ENCODE measurements around the gene PARVB.

Gene PARVB

DNA sequence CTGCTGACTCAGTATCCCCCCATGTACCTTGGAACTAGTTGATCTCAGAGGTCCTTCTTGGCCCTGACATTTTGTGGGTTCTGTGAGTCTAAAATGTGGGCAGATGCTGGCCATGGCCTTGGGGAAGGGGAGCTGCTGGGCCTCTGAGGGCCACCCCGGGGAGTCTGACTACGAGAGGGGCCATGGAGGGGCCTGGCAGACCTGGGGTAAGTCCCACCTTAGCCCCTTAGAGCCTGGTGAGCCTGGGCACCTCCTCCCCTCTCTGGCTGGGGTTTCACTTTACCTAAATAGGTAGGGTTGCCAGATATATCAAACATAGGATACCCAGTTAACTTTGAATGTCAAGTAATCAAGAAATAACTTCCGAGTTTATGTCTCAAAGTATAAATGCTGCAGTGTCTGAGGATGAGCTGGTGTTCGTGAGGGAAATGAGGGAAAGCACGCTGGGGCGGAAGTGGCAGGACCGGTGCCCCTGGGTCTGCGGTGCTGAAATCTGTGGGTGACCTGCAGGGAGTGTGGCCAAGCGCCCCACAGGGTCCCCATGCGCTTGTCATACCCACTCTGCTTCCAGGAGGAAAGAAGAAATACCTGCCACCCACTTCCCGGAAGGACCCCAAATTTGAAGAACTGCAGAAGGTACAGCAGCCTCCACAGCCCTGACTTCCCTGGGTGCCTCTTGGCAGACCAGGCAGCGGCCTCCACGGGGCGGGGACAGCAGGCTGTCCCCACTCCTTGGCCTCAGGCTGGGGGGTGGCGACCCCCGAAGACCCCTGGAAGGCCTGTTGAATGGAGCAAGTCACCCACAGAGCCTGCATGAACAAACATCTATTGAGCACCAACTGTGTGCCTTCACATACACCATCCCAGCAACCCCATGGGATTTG is 161.4 kb downstream of the PARVB start:
- DNase-seq (ENCODE audit: low read depth), result no peak

DNA sequence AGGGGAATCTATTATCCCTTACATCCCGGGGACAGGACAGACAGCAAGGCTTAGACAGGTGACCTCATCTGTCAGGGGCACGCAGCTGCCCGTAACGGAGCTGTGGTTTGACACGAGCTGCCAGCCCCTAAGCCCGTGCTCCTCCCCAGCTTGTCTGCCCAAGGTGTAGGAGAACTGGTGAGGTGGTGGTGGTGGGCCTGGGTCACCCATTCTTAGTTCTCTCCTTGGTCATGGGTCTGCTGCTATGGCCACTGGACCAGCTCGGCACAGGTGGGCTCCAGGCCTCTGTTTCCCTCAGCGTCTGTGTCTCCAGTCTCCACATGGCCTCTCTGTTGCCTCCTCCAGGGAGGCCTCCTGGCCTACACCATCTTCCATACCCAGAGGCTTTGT is 162.0 kb downstream of the PARVB start:
- DNase-seq (ENCODE audit: low read depth), result no peak

DNA sequence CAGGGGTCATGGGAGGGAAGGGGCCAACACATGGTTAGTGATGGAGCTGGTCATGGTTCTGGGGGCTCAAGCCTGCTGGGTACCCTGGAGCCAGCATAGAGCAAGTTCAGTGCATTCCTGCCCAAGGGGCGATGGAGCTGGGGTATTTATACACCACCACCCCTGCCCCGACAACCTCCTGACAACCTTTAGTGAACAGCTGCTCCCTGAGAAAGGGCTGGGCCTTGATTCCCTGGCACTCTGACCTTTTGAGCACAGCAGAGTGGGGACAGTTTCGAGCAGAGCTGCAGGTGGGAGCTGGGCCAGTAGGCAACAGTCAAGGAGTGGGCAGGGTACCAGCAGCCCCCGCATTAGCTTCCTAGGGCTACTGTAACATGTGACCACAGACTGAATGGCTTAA is 162.6 kb downstream of the PARVB start:
- DNase-seq (ENCODE audit: low read depth), result no peak

DNA sequence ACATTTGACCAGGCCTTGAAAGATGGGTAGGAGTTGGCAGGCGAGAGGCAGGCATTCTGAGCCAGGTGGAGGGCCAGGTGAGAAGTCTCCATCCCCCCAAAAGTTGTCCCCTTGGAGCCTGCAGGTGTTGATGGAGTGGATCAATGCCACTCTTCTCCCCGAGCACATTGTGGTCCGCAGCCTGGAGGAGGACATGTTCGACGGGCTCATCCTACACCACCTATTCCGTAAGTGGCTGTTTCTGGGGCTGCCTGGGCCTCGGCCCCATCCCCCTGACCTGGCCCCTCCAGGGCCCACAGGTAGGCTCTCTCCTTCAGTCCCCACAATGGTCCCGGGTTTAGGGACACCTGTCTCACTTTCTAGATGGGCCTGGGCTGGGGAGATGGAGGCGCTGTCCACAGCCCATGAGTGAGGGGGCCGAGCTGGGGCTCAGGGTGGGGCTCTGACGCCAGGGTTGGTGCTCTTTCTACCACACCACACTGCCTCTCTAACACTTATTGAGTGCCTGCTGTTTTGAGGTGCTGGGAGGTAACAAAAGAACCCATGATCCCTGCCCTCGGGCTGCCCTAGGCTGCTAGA is 163.6 kb downstream of the PARVB start:
- no peak for DNase-seq (ENCODE audit: low read depth)

DNA sequence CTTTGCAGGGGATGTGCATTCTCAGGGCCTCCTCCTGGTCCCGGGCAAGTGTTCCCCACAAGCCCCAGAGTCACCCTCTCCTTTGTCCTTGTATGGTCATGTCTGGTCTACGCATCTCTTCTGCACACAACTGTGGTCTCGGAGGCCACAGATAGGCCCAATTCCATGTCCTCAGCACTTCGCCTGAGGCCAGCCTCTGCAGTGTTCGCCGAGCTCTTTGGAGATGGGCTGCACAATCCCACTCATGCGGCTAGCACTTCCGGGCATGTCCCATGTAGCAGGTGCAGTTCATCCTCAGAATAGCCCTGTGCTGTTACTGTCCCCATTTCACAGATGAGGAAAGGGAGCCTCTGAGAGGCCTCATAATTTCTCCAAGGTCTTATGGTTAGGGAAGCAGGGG is 164.2 kb downstream of the PARVB start:
- no peak for DNase-seq (ENCODE audit: low read depth)

DNA sequence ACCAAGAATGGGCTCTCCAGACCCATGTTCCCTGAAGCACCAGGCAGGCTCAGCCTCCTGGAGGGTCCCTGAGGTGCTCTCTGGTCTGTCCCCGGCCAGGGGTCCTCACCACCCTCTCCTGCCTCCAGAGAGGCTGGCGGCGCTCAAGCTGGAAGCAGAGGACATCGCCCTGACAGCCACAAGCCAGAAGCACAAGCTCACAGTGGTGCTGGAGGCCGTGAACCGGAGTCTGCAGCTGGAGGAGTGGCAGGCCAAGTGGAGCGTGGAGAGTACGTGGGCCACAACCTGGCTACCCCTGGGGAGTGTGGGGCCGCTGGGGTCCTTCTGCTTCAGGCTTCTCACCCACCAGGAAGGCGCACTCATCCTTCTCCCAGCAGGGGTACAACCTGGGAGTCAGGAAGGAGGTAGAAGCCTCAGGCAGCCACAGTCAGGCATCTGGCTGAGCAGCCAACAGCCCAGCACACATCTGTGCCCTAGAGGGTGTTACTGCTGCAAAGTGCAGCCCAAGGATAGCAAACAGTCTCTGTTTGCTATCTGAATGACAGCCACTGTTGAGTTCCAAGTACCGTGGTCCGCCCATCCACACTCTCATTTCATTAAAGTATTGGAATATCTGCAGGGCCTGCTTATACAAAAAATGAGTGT is 165.0 kb downstream of the PARVB start:
- DNase-seq (ENCODE audit: low read depth), result no peak

DNA sequence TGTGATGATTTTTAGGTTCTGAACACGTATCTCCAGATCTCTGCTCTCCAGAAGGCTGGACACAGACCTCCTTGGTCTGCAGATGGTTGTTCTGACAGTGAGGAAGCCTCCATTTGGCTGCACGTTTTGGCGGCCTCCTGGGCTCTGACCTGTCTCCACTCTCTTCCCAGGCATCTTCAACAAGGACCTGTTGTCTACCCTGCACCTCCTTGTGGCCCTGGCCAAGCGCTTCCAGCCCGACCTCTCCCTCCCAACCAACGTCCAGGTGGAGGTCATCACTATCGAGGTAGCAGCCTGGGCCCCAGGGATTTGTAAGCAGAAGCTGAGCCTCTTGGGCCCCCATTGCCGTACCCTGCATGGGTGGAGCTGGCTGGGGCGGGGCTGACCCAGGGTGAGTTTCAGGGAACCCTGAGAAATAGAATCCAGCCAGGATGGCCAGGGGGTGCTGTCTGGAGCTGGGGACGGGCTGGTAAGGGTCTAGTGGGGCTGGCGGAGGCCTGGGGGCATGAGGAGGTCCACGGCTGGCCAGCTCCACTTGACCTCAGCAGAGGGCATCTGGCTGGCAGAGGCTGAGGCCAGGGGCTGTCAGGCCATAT is 166.4 kb downstream of the PARVB start:
- no peak for DNase-seq (ENCODE audit: low read depth)

DNA sequence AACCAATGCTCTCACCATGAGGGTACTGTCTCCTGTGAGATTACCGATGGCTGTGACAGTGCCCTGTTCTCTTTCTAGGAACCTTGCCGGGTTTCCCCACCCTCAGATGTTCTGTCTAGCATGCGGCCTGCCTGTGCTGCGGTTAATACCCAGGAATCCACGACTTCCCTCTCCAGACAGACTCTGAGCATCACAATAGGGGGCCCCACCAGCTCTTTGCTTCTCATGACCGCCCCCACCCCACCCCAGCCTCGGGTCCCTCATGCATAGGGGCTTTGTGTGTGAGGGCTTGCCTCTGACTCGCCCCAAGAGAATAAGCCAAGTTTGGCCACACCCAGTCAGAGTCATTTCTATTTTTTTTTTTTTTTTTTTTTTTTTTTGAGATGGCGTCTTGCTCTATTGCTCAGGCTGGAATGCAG is 166.9 kb downstream of the PARVB start:
- DNase-seq (ENCODE audit: low read depth), result no peak

DNA sequence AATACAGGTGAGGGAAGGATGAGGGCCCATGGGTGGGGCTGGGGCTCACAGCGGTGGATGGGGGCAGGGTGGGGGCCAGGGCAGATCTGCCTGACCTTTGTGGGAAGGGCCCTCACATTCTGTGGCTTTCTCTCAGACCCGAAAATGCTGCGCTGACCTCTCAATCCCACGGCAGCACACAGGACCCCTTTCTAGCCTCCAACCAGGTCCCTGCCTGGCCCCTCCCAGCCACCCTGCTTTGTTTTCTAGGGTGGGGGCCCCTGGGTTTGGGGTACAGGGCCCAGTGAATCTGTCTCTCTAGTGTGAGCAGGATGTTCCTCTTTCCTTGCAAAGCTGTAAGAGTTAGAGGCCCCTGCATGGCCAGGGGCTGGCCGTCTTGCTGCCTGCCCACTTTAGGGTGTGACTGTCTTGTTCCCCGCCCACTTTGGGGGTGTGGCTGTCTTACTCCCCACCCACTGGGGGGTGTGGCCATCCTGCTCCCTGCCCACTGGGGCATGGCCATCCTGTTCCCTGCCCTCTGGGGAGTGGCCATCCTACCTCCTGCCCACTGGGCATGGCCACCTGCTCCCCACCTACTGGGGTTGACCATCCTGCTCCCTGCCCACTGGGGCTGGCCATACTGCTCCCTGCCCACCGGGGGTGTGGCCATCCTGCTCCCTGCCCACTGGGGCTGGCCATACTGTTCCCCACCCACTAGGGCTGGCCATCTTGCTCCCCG is 168.2 kb downstream of the PARVB start:
- DNase-seq (ENCODE audit: low read depth), result no peak

DNA sequence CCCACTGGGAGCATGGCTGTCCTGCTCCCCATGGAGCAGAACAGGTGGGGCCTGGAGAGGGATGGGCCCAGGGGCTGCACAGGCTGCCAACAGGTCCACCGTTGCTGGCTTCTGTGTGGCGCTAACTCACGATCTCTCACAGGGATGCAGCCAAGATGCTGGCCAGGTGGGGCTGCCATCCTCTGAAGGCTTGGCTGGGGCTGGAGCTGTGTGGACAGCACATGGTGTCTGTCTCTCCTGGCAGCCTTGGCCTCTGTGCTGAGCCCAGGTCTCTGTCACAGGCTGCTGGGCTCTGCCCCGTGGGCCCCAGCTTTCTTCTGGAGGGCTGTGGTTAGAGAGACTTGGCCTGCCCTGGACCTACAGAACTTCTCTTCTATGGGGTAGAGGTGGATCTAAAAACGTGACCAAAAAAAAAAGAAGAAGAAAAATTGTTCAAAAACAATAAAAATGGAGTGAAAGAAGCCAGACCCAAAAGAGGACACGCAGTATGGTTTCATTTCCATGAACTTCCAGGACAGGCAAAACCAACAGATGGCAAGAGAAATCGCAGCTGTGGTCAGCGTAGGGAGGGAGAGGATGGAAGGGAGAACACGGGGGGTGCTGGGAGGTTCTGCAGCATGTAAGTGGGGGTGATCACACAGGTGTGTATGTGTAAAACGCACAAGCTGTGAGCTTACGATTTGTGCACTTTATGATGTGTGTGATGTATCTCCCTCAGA is 168.9 kb downstream of the PARVB start:
- DNase-seq (ENCODE audit: low read depth), result no peak

DNA sequence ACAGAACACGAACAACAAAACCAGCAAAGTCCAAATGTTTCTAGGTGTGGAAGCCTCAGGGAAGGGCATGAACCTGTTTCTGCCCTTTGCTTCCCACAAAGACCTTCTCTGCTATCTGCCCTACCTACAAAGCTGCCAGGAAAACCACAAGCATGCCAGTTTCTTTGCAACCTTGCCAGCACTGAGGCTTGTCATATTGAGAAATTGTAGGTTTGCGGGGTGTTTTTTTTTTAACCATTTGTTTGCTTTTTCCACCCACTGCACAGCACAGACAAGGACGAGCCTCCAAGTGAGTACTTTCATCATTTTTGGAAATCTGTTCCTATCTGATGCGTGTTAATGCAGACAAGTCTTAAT is 169.4 kb downstream of the PARVB start:
- no peak for DNase-seq (ENCODE audit: low read depth)

DNA sequence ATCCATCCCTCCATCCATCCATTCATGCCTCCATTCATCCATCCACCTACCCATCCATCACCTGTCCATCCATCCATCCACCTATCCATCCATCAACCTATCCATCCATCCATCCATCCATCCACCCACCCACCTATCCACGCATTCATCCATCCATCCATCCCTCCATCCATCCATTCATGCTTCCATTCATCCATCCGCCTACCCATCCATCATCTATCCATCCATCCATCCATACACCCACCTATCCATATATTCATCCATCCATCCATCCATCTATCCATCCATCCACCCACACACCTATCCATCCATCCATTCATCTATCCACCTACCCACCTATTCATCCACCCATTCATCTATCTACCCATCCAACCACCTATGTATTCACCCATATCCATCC is 170.5 kb downstream of the PARVB start:
- DNase-seq (ENCODE audit: low read depth), result no peak

DNA sequence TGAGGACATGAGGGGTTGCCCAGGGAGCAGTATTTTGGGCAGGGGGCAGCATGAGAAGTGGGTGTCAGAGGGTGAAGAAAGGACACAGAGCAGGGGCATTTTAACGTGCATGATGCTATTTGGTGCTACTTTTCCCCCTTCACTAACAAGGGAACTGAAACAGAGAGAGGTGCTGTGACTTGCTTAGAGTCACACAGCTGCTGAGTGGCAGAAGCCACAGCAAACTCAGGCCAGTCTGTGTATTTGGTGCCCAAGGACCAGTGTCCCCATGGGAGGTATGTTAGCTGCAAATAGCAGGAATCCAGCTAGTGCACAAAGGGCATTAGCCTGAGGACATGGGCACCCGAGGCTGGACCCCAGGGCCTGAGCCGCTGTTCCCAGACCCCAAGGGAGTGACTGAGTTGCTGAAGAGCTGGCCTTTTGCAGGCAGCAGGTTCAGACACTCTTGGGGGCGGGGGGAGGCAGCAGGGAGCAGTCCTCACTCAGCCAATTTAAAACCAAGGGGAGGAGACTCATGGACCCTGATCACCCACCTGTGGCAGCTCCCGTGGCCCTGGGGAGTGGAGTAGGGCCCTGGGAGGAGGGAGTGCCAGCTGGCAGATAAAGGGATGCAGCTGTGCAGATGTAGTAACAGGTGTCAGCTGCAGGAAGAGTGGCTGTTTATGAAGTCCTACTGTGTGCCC is 171.2 kb downstream of the PARVB start:
- DNase-seq (ENCODE audit: low read depth), result no peak

DNA sequence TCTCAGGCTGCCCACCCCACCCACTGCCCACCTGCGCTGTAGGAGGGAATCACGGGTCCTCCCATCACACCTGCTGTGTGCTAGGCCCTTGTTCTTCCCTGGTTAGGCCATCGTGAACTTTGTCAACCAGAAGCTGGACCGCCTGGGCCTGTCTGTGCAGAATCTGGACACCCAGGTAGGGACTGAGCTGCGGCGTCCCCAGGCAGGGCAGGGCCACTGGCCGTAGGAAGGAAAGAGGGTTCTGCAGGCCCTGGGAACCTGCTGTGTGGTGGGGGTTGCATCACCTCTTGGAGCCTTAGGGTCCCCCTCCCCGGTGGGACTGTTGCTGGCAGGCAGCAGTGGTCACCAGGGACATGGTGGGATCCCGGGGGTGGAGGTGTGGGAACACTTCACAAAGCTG is 172.1 kb downstream of the PARVB start:
- DNase-seq (ENCODE audit: low read depth), result no peak

DNA sequence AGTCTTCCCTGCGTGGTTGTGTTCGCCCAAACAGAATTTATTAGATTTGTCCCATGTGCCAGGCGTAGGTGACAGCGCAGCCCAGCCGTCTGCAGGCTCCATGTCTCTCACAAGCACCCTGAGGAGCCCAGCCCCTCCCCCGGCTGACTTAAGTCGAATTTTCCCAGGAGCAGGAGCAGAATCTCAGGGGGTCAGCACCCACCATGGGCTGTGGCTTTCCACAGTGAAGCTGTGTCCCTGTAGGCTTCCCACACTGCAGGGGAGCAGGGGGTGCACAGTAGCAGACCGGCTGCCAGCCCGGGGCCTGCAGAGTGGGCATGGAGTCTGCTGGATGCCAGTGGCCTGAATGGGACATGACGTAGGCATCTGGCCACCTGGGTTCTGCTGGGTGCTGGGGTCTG is 172.6 kb downstream of the PARVB start:
- DNase-seq (ENCODE audit: low read depth), result no peak

DNA sequence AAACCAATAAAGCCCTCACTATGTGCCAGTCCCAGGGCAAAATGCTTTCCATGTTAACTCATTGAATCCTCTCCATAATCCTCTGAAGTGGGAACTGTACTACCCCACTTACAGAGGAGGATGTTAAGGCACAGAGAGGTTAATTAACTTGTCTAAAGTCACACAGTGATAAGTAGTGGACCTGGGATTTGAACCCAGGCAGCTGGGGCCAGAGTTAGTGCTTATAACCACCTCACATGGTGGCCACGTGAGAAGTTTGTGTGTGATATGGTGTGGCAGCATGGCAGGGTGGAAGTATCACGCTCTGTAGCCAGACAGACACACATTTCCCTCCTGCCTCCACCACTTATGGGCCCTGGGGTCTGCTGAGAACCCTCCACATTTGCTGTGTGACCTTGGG is 173.2 kb downstream of the PARVB start:
- no peak for DNase-seq (ENCODE audit: low read depth)

DNA sequence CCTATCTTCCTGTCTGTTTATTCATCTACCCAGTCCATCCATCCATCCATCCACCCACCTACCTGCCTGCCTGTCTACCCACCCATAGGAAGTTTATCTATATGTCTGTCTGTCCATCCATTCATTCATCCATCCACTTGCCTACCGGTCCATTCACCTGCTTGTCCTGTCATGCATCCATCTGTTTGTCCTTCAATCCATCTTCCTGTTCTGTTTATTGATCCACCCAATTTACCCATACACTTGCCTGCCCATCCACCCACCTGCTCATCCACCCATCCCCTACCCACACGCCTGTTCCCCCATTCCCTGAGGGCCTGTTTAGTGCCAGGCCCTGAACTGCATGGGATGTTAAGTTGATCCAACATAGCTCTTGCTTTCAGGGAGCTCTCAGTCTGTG is 175.1 kb downstream of the PARVB start:
- no peak for DNase-seq (ENCODE audit: low read depth)

DNA sequence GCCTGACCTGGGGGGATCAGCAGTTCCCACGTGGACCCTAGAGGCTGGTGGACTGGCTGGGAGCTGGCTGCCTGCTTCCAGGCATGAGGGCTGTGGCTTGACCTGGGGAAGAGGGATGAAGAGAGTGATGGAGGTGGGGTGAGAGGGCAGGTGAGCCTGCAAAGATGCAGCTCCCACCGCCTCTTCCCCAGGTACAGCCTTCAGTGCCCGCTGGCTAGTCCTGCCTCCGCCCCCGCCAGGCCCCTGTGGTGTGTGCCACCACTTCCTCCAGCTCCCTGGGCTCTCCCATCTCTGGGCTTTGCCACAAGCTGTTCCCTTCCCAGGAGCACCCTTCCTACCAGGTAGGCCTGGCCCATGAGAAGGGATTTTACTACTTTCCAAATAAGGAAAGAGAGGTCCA is 175.8 kb downstream of the PARVB start:
- no peak for DNase-seq (ENCODE audit: low read depth)

DNA sequence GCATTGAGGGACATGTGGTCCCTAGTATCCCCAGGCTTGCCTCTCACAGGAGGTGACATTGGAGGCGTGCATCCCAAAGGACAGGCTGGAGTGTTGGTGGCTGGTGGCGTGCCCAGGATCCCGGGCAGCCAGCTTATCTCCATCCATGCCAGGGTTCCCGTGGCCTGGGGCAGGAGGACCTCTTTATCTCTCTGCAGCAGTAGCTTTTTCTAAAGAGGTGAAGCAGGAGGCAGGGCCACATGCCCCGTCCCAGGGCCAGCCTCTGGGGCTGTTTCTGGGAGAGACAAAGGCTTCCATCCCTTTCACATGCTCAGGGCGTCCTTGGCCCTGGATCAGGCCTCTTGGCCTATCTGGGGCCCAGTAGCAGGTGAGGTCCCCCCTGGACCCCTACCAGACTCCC is 176.3 kb downstream of the PARVB start:
- no peak for DNase-seq (ENCODE audit: low read depth)

DNA sequence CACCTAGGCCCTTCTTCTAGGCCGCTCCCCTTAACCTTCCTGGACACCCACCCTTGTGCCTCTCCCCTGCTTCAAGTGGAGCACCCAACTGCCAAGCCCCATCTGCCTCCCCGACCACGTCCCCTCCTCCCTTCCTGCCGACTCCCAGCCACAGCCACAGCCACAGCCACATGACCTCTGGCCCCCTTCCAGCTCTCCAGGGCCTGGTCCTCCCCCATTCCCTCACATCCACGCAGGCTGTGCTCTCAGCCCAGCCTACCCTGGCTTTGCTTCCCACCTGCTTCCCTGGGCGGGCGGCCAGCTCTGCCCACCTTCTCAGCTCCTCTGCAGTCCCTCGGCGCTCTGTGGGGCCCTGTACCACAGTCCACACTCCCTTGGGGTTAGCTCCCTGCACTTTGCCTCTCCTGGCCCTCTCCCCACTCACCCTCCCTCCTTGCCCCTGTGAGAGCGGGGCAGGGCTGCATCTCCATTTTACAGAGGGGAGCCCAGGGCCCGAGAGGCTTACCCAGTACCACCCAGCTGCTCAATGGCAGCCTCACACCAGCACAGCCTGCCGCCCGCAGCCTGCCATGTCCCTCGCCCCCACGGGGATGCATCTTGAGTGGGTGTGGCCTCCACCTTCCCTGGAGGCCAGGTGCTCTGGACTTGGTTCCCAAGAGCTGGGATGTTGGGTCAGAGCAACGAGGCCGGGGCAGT is 176.9 kb downstream of the PARVB start:
- no peak for DNase-seq (ENCODE audit: low read depth)

DNA sequence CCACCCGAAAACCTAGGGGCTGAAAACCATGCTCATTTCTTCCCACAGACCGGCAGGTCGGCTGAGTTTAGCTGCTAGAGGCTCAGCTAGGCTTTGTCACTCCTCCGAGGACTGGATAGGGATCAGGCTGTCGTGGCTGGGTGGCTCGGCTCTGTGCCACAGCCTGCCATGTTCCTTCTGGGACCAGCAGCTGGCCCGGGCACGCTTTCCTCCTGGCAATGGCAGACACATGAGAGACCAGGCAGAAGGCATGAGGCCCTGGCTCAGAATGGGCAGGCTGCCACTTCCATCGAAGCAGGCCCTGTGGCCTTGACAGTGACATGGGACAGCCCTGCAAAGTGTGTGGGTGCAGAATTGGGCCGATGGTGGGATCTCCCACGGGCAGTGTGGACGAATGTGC is 177.6 kb downstream of the PARVB start:
- DNase-seq (ENCODE audit: low read depth), result no peak

Measured in stimulated activated CD8-positive, alpha-beta memory T cell treated with anti-CD3 and anti-CD28 coated beads, Interleukin-7, amount 100 ng/mL, for 24 hours (primary cell).